Measurements from ENCODE around the gene PHF2. TPM values are rescaled to one million over a fixed set of nuclear protein-coding genes. Genes with fewer than 3 reads are reported as not detected.

The PHF2 gene
- total RNA-seq, 1 experiment from 2014 or later = 12.9 TPM

DNA sequence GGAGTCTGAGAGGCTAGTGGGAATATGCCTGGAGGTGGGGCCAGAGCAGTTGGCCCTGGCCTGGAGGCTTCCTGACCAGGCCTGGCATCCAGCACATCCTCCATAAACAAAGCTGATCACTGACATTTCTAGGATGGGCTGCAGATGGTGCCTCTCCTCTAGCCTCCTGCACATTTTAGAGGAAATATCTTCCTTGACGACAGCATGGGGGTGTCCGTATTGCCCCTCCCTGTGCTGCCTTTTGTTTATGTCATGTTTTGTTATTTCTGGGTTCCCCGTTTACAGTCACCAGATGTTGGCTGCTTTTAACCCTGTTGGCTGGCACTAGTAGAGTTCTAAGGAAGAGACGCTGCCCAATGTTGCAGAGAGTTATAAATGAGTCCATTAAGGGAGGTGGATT is 148.5 kb downstream of the PHF2 start:
- DNase-seq (ENCODE audit: low read depth, low spot score) = no peak
- in situ Hi-C loops (cut with HindIII; ENCODE audit: low pct_unique_long_range_greater_than_20kb, low sequenced_read_pairs) = no loop called here

DNA sequence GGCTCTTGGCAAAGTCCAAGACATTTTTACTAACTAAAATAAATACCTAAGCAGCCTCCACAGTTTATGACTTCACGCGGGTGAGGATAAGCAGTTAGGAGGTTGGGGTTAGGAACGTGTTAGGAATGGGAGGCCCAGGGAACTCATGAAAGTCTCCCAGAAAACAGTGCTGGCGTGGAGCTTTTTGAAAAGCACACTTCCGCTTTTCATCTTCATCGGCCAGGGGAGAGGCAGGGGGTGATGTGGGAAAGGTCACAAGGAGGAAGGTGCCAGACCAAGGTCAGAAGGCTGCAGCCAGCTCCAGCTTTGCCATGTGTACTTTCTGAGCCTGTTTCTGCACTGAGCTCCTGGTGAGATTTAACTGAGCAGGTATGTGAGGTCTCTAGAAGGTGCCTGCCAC is 149.0 kb downstream of the PHF2 start:
- in situ Hi-C loops (cut with HindIII; ENCODE audit: low pct_unique_long_range_greater_than_20kb, low sequenced_read_pairs) = no loop called here
- no peak for DNase-seq (ENCODE audit: low read depth, low spot score)

DNA sequence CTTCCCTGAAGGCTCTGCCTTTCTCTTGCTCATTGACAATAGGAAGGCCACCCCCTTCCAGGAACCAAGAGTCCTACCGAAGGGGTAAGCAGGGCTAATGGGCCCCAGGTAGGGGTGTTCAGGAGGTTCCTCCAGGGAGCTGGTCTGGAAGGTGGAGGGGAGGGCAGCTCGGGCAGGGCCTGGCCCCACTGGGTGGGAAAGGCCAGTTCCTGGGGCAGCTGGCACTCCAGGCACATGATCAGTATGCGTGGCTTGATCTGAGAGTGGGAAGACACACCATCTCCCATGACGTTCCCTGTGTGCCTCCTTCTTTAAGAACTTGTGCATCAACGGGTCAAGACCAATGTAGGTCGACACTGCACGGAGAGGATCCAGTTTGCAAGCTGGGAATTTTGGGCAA is 149.8 kb downstream of the PHF2 start:
- in situ Hi-C loops (cut with HindIII; ENCODE audit: low pct_unique_long_range_greater_than_20kb, low sequenced_read_pairs) = no loop called here
- DNase-seq (ENCODE audit: low read depth, low spot score) = no peak

Other genes starting within 250 kb of the PHF2 start
- 60.5 and 76.6 TPM in 2 replicates for gene FAM120A, start 124.9 kb upstream of the PHF2 start, total RNA-seq (2014; rRNA removed; shearing (Covaris generic))
- 38.0 and 41.1 TPM in 2 replicates for gene FAM120AOS, start 123.0 kb upstream of the PHF2 start, total RNA-seq (2014; rRNA removed; shearing (Covaris generic))

Data from SK-MEL-5 (cell line).